HuH-7.5 (cell line): ENCODE data around the gene PRR19.

ENCODE experiments used
- DNase-seq: peaks from one replicate; pipeline ENCODE4 v3.0.0; 2011; ENCODE audit warnings: low spot score

The PRR19 gene

DNA sequence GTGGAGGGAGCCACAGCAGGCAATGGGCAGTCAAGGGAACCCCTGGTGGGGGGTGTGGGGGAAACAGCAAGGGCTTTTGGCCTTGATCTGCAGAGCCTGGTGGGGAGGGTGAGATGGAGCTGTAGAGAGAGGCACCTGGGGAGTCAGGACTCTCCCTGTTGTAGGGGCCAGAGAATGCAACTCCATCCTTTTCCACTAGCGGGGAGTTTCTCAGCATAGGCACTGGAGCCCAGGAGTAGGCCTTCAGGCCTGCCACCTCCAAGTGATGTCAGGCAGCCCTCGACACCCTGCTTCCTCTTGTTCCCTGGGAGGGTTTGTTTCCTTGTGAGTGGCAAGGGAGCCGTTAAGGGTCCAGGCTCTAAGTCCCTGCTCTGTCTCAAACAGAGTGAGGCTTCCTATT lies 48.5 kb downstream of the PRR19 start:
- DNase-seq = no peak

DNA sequence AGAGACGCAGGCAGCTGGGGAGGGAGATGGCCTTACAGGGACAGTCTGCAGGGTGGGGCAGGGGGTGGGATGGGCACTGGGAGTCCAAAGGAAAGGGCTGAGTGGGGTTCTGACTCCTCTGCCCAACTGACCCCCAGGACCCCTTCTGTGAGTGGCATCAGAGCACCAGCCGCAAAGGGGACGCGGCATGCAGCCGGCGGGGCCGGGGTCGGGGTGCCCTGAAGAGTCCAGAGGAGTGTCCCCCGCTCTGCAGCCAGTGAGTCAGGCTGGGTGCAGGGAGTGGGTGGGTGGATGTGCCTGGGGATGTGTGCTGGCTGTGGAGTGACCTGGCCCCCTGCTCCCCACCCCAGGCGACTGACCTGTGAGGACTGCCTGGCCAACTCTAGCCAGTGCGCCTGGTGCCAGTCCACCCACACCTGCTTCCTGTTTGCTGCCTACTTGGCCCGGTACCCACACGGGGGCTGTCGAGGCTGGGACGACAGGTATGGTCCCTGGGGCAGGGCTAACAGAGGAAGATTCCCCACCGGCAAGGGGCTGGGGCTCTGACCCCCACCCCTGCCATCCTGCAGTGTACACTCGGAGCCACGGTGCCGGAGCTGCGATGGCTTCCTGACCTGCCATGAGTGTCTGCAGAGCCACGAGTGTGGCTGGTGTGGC lies 49.3 kb downstream of the PRR19 start:
- no peak for DNase-seq

DNA sequence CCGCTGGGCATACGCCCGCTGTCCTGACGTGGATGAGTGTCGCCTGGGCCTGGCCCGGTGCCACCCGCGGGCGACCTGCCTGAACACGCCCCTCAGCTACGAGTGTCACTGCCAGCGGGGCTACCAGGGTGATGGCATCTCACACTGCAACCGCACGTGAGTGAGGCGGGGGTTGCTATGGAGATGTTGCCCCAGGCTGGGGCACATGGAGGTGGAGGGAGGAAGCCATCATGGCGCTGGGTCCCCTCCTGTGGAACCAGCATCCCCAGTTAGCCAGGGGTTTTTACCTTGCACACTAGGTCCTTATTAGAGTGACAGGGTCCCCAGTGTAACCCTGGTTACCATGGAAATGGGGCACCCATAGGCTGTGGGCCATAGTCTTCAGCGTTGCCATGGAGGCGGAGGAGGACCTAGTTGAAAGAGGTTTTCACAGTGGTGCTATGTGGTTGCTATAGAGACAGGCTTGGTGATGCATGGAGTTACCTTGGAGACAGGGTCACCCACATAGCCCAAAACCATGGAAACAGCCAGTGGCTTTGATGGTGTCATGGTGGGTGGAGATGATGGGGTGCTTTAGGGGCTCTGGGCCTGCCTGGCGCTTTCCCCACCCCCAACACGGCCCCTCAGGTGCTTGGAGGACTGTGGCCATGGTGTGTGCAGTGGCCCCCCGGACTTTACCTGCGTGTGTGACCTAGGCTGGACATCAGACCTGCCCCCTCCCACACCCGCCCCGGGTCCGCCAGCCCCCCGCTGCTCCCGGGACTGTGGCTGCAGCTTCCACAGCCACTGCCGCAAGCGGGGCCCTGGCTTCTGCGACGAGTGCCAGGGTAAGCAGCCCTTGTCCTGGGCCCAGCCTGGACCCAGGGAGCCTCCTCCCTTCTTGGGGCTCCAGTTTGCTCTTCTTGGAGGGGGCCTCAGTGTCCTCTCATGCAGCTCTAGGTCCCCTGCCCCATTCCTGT lies 50.6 kb downstream of the PRR19 start:
- DNase-seq = no peak

DNA sequence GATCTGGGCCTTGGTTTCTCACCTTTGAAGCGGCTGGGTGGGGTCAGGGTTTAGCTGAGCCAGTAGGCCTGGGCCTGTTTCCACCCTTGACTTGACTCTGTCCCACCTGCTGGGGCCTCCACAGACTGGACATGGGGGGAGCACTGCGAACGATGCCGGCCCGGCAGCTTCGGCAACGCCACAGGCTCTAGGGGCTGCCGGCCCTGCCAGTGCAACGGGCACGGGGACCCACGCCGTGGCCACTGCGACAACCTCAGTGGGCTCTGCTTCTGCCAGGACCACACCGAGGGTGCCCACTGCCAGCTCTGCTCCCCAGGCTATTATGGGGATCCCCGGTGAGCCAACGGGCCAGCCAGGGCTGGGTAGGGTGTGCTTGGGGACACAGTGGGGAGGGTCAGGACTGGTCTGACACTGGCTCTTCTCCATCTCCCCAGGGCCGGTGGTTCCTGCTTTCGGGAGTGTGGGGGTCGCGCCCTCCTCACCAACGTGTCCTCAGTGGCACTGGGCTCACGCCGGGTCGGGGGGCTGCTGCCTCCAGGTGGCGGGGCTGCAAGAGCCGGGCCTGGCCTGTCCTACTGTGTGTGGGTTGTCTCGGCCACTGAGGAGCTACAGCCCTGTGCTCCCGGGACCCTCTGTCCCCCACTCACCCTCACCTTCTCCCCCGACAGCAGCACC lies 51.5 kb downstream of the PRR19 start:
- no peak for DNase-seq

DNA sequence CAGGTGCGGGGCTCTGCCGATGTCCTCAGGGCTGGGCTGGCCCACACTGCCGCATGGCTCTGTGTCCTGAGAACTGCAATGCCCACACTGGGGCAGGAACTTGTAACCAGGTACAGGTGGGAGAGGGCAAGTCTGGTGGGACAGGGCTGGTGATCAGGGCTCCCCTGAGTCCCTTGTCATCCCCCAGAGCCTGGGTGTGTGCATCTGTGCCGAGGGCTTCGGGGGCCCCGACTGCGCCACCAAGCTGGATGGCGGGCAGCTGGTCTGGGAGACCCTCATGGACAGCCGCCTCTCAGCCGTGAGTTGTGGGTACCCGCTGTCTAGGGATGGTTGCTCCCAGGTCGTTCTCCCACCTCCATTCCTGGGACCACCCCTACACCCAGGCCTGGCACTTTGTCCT lies 54.0 kb downstream of the PRR19 start:
- DNase-seq = no peak

DNA sequence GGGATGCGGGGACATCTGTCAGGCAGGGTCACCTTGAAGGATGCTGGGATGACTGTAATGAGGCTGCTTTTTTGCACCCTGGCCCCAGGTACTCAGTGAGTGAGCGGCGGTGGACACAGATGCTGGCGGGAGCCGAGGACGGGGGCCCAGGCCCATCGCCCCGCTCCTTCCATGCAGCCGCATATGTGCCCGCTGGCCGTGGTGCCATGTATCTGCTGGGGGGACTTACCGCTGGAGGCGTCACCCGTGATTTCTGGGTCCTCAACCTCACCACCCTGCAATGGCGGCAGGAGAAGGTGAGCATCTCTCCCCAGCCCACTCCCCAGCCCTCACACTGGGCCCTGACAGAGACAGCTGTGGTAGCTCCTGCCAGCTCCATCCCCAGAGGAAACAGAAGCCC lies 54.8 kb downstream of the PRR19 start:
- DNase-seq = no peak

DNA sequence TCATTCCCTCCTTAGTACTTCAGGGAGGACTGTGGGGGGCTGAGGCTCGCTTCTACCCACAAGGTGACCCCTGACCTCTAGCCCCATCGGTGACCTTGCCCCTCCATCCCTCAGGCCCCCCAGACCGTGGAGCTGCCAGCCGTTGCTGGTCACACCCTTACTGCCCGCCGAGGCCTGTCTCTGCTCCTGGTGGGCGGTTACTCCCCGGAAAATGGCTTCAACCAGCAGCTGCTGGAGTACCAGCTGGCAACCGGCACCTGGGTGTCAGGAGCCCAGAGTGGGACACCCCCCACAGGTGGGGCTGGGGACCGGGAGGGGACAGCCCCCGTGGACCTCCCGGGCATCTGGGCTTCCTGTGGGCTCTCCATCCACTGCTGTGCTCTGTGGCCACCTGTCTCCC lies 55.4 kb downstream of the PRR19 start:
- no peak for DNase-seq
